K562 (cell line): ENCODE measurements around the gene KCNF1. TPM values are rescaled to one million over a fixed set of nuclear protein-coding genes. Genes with fewer than 3 reads are reported as not detected.

Experiments
- CC2D1A ChIP-seq: fragments of 450-650 bp; IDR thresholded peaks from 2 replicates; pipeline ENCODE4 v1.6.1; 2017; ENCODE audit warnings: mild to moderate bottlenecking
- GABPA ChIP-seq: fragments of 200-800 bp; sonication (Bioruptor generic); conservative IDR thresholded peaks from 2 replicates; pipeline ENCODE4 v1.6.1; 2016; ENCODE audit warnings: low read depth, missing genetic modification characterization, missing compliant biosample characterization
- KAT8 ChIP-seq: fragments of 450-650 bp; IDR thresholded peaks from 2 replicates; pipeline ENCODE4 v1.6.1; 2016; ENCODE audit warnings: low read depth, mild to moderate bottlenecking
- KDM1A ChIP-seq, 2 experiments: fragments of 450-650 bp; IDR thresholded peaks; 2 replicates each; pipeline ENCODE4 v1.6.1; 2016; ENCODE audit warnings: mild to moderate bottlenecking in 2 of 2
- PHTF2 ChIP-seq: fragments of 250-450 bp; sonication (Bioruptor Pico); IDR thresholded peaks from 2 replicates; pipeline ENCODE4 v1.5.0; 2021; ENCODE audit warnings: mild to moderate bottlenecking
- SETDB1 ChIP-seq: IDR thresholded peaks from one replicate; pipeline ENCODE4 v1.6.1; 2012; ENCODE audit warnings: low read length, control low read depth, inconsistent platforms
- TEAD1 ChIP-seq, 2 experiments: fragments of 450-650 bp in 1 of 2; sonication (generic) in 1 of 2; formaldehyde crosslinking; IDR thresholded peaks; 2 replicates each; pipeline versions ENCODE4 v1.4.0 to v1.8.0; 2020 to 2022; ENCODE audit warnings: mild to moderate bottlenecking in 2 of 2, missing genetic modification reagents in 1 of 2
- TFAM ChIP-seq: fragments of 250-450 bp; sonication (Bioruptor Pico); conservative IDR thresholded peaks from 2 replicates; pipeline ENCODE4 v1.5.0; 2021; ENCODE audit warnings: mild to moderate bottlenecking, moderate library complexity
- ZFP1 ChIP-seq: fragments of 450-650 bp; formaldehyde crosslinking; IDR thresholded peaks from 2 replicates; pipeline ENCODE4 v1.4.0; 2020; ENCODE audit warnings: mild to moderate bottlenecking, mixed read lengths
- ZKSCAN3 ChIP-seq: fragments of 250-450 bp; sonication (Bioruptor Pico); IDR thresholded peaks from 2 replicates; pipeline ENCODE4 v1.4.0; 2020
- ZNF263 ChIP-seq: sonication (generic); formaldehyde crosslinking; IDR thresholded peaks from 2 replicates; pipeline ENCODE4 v1.8.0; 2022; ENCODE audit warnings: mild to moderate bottlenecking, missing genetic modification reagents, borderline replicate concordance
- polyA plus RNA-seq, 8 experiments: library from polyadenylated mRNA; depleted of rRNA in 4 of 8; stranded (reverse) in 5 of 8; unstranded in 3 of 8; fragments of >200 nt; fragmentation: Nextera tagmentation in 2 of 8; fragmentation: Illumina TruSeq in 1 of 8; extraction: Ambion mirVana in 2 of 8; extraction: Trizol in 1 of 8; gene quantifications; 2 replicates each; pipeline versions ENCODE4 v1.2.1 to v1.2.3, GENCODE V29; 2011 to 2014; ENCODE audit warnings: inconsistent platforms in 1 of 8, missing spikeins in 1 of 8
- total RNA-seq, 7 experiments: library from RNA; depleted of rRNA in 6 of 7; stranded (reverse); fragments of >200 nt in 6 of 7; fragmentation: Illumina TruSeq in 2 of 7; extraction: Trizol in 2 of 7; gene quantifications; 2 replicates each; pipeline versions ENCODE4 v1.2.1 to v1.2.3, GENCODE V29; 2011 to 2021; ENCODE audit warnings: low replicate concordance in 1 of 7
- TF ChIP-seq, protein P1 (sequence below): fragments of 450-650 bp; formaldehyde crosslinking; IDR thresholded peaks from 2 replicates; pipeline ENCODE4 v1.4.0; 2020; ENCODE audit warnings: mild to moderate bottlenecking, moderate library complexity
- TF ChIP-seq, protein P2 (sequence below), 2 experiments: fragments of 450-650 bp; IDR thresholded peaks; 2 replicates each; pipeline ENCODE4 v1.6.1; 2016; ENCODE audit warnings: mild to moderate bottlenecking in 2 of 2, borderline replicate concordance in 1 of 2, low read depth in 1 of 2, moderate library complexity in 1 of 2
- TF ChIP-seq, protein P3 (sequence below): fragments of 450-650 bp; IDR thresholded peaks from 2 replicates; pipeline ENCODE4 v1.6.1; 2017; ENCODE audit warnings: antibody characterized with exemption

The KCNF1 gene
- total and polyA plus RNA-seq, 9 of the 15 experiments (the other 6 are each of a cell fraction or from before 2014, with no cell fraction given): not detected

DNA sequence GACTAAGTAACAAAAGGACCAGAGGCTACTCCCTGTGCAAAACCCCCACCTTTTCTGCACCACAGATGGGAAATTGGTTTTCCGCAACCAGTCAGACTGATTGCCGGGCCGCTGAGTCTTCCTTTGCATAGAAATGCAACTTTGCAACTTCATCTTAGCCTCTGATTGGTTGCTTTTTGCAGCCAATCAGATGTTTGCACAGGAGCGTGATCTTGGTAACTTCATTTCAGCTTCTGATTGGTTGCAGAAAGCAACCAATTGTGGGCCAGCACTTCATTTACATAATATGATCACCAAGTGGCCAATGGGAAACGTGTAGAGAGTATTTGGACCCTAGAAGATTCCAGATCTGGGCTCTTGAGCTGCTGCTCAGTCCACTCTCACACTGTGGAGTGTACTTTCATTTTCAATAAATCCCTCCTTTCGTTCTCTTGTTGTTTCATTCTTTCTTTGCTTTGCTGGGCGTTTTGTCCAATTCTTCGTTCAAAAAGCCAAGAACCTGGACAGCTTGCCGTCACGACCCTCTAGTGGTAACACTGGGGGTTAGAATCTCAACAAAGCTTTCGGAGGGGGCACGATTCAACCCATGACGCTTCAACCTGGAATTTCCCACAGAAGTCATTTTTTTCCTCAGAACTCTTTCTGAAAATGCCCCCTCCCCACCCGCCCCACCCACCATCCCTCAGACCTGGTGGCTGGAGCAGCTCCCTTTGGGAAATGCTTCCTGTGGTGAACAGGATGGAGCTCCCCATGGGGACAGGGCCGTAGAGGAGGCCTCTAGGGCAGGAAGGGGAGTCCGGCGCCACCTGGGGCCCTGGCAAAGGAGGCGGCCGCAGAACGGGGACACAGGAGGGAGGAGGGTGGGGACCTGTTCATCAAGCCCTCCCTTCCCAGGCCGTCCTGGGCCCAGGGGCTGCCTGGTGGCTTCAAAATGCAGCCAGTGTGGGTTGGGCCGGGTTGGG, 31.8 kb upstream of the KCNF1 start (continued):
- no peak for TF ChIP-seq KAT8
- TF ChIP-seq CC2D1A: peak; percentile 93
- TF ChIP-seq KDM1A (IDR thresholded peaks at IDR 0.05): no peak
- TF ChIP-seq, protein P1, sequence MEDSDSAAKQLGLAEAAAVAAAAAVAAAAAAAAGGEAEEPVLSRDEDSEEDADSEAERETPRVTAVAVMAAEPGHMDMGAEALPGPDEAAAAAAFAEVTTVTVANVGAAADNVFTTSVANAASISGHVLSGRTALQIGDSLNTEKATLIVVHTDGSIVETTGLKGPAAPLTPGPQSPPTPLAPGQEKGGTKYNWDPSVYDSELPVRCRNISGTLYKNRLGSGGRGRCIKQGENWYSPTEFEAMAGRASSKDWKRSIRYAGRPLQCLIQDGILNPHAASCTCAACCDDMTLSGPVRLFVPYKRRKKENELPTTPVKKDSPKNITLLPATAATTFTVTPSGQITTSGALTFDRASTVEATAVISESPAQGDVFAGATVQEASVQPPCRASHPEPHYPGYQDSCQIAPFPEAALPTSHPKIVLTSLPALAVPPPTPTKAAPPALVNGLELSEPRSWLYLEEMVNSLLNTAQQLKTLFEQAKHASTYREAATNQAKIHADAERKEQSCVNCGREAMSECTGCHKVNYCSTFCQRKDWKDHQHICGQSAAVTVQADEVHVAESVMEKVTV (CRISPR knock-in tag): no peak
- no peak for TF ChIP-seq SETDB1
- 0 out of 2 replicates have a peak, but pooled peaks have one; percentile 23 for TF ChIP-seq GABPA (tag)
- TF ChIP-seq TEAD1 (CRISPR knock-in tag; IDR thresholded peaks at IDR 0.05): no peak
- TF ChIP-seq ZNF263 (CRISPR knock-in tag): no peak
- TF ChIP-seq, protein P2, sequence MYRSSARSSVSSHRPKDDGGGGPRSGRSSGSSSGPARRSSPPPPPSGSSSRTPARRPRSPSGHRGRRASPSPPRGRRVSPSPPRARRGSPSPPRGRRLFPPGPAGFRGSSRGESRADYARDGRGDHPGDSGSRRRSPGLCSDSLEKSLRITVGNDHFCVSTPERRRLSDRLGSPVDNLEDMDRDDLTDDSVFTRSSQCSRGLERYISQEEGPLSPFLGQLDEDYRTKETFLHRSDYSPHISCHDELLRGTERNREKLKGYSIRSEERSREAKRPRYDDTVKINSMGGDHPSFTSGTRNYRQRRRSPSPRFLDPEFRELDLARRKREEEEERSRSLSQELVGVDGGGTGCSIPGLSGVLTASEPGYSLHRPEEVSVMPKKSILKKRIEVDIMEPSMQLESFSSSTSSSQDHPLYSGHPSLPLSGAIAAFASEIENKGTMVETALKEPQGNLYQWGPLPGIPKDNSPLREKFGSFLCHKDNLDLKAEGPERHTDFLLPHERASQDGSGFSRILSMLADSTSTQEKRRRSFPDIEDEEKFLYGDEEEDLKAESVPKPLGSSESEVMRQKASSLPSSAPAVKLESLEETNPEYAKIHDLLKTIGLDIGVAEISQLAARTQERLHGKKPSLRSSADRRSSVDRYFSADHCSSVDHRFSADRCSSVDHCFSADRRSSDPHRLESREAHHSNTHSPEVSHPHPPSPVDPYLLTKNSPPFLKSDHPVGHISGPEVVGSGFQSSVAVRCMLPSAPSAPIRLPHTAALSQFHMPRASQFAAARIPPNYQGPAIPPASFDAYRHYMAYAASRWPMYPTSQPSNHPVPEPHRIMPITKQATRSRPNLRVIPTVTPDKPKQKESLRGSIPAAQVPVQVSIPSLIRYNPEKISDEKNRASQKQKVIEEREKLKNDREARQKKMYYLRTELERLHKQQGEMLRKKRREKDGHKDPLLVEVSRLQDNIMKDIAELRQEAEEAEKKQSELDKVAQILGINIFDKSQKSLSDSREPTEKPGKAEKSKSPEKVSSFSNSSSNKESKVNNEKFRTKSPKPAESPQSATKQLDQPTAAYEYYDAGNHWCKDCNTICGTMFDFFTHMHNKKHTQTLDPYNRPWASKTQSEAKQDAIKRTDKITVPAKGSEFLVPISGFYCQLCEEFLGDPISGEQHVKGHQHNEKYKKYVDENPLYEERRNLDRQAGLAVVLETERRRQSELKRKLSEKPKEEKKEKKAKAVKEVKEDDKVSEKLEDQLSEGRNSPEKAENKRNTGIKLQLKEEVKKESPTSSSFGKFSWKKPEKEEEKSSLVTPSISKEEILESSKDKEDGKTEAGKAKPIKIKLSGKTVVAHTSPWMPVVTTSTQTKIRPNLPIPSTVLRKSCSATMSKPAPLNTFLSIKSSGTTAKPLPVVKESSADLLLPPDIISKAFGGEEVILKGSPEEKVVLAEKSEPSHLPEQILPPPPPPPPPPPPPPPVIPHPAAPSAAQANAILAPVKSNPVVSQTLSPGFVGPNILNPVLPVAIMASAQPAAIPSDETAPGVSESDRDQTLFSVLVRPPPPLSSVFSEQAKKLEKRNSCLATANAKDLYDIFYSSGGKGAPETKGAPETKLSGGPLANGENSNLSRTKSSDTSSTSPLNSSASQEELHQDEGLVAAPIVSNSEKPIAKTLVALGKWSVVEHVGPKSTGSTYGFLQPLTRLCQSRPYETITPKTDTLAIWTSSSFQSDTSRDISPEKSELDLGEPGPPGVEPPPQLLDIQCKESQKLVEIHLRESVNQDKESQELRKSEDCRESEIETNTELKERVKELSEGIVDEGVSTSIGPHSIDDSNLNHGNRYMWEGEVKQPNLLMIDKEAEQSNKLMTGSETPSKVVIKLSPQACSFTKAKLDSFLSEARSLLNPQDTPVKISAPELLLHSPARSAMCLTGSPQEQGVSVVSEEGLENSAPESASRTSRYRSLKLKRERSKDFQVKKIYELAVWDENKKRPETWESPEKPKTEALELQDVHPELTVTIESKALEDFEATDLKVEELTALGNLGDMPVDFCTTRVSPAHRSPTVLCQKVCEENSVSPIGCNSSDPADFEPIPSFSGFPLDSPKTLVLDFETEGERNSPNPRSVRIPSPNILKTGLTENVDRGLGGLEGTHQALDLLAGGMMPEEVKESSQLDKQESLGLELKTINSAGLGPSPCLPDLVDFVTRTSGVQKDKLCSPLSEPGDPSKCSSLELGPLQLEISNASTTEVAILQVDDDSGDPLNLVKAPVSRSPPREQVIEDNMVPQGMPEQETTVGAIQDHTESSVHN (IDR thresholded peaks at IDR 0.05; ENCODE audit: borderline replicate concordance in 1 of 2, low read depth in 1 of 2): no peak
- TF ChIP-seq TFAM (CRISPR knock-in tag): no peak
- TF ChIP-seq ZKSCAN3 (CRISPR knock-in tag): no peak
- TF ChIP-seq PHTF2 (CRISPR knock-in tag): no peak
- TF ChIP-seq ZFP1 (CRISPR knock-in tag): no peak
- TF ChIP-seq, protein P3, sequence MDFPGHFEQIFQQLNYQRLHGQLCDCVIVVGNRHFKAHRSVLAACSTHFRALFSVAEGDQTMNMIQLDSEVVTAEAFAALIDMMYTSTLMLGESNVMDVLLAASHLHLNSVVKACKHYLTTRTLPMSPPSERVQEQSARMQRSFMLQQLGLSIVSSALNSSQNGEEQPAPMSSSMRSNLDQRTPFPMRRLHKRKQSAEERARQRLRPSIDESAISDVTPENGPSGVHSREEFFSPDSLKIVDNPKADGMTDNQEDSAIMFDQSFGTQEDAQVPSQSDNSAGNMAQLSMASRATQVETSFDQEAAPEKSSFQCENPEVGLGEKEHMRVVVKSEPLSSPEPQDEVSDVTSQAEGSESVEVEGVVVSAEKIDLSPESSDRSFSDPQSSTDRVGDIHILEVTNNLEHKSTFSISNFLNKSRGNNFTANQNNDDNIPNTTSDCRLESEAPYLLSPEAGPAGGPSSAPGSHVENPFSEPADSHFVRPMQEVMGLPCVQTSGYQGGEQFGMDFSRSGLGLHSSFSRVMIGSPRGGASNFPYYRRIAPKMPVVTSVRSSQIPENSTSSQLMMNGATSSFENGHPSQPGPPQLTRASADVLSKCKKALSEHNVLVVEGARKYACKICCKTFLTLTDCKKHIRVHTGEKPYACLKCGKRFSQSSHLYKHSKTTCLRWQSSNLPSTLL: peak; percentile 87
